ENCODE measurements around the gene HMGB4. TPM values are rescaled to one million over a fixed set of nuclear protein-coding genes. Genes with fewer than 3 reads are reported as not detected.

Gene HMGB4
- total RNA-seq, 1 donor from 2014 or later: not detected

GRCh38 chr1:33848205-33848937 is 15.5 kb upstream of the HMGB4 start:
- H3K27ac ChIP-seq: no peak overlapping the region
- no peak overlapping the region for H3K4me3 ChIP-seq
- no peak for DNase-seq (ENCODE audit: extremely low spot score in 2 of 2)
- TF ChIP-seq CTCF (IDR thresholded peaks at IDR 0.05) (no peak), POLR2A (IDR thresholded peaks at IDR 0.05) (no peak), POLR2AphosphoS5 (IDR thresholded peaks at IDR 0.05; ENCODE audit: insufficient read depth in 1 of 2, low read depth in 1 of 2) (no peak)
- H3K27me3 ChIP-seq: no peaks in the 10 kb centered on the region
- H3K4me1 ChIP-seq: no peaks in the 10 kb centered on the region
- no peaks in the 10 kb centered on the region for H3K36me3 ChIP-seq
- H3K9me3 ChIP-seq: no peaks in the 10 kb centered on the region
- intact Hi-C loops (cut with DNase I): no loop called here

GRCh38 chr1:33849211-33849610 is 14.7 kb upstream of the HMGB4 start:
- no peak overlapping the region for H3K27ac ChIP-seq
- intact Hi-C loops (cut with DNase I): no loop called here
- no peak for DNase-seq (ENCODE audit: extremely low spot score in 2 of 2)
- no peaks in the 10 kb centered on the region for H3K9me3 ChIP-seq
- TF ChIP-seq POLR2A (IDR thresholded peaks at IDR 0.05): no peak
- no peak for TF ChIP-seq CTCF (IDR thresholded peaks at IDR 0.05)
- TF ChIP-seq POLR2AphosphoS5 (IDR thresholded peaks at IDR 0.05; ENCODE audit: insufficient read depth in 1 of 2, low read depth in 1 of 2): no peak
- H3K4me3 ChIP-seq: no peak overlapping the region
- no peaks in the 10 kb centered on the region for H3K36me3 ChIP-seq
- no peaks in the 10 kb centered on the region for H3K4me1 ChIP-seq
- no peaks in the 10 kb centered on the region for H3K27me3 ChIP-seq

- Histone ChIP-seq H3K27ac (no peak overlapping the region), H3K36me3 (no peaks in the 10 kb centered on the region), H3K27me3 (no peaks in the 10 kb centered on the region), H3K4me3 (no peak overlapping the region), H3K9me3 (no peaks in the 10 kb centered on the region), H3K4me1 (no peaks in the 10 kb centered on the region)
- no peak for DNase-seq (ENCODE audit: extremely low spot score in 2 of 2)
- intact Hi-C loops (cut with DNase I): no loop called here
- TF ChIP-seq CTCF (IDR thresholded peaks at IDR 0.05) (no peak), POLR2AphosphoS5 (IDR thresholded peaks at IDR 0.05; ENCODE audit: insufficient read depth in 1 of 2, low read depth in 1 of 2) (no peak), POLR2A (IDR thresholded peaks at IDR 0.05) (no peak)
Measured at GRCh38 chr1:33850481-33850880, 13.4 kb upstream of the HMGB4 start.

GRCh38 chr1:33852711-33853110 is 11.2 kb upstream of the HMGB4 start:
- Histone ChIP-seq H3K27ac (no peak overlapping the region), H3K27me3 (no peaks in the 10 kb centered on the region), H3K9me3 (no peaks in the 10 kb centered on the region), H3K4me1 (no peaks in the 10 kb centered on the region), H3K4me3 (no peak overlapping the region), H3K36me3 (no peaks in the 10 kb centered on the region)
- TF ChIP-seq CTCF (IDR thresholded peaks at IDR 0.05) (no peak), POLR2A (IDR thresholded peaks at IDR 0.05) (no peak), POLR2AphosphoS5 (IDR thresholded peaks at IDR 0.05; ENCODE audit: insufficient read depth in 1 of 2, low read depth in 1 of 2) (no peak)
- DNase-seq (ENCODE audit: extremely low spot score in 2 of 2): no peak
- intact Hi-C loops (cut with DNase I): no loop called here

GRCh38 chr1:33853431-33853830 is 10.4 kb upstream of the HMGB4 start:
- intact Hi-C loops (cut with DNase I): no loop called here
- Histone ChIP-seq H3K4me3 (no peak overlapping the region), H3K27me3 (no peaks in the 10 kb centered on the region), H3K9me3 (no peaks in the 10 kb centered on the region), H3K4me1 (no peaks in the 10 kb centered on the region), H3K36me3 (no peaks in the 10 kb centered on the region), H3K27ac (no peak overlapping the region)
- no peak for TF ChIP-seq POLR2A (IDR thresholded peaks at IDR 0.05)
- TF ChIP-seq CTCF (IDR thresholded peaks at IDR 0.05): no peak
- no peak for TF ChIP-seq POLR2AphosphoS5 (IDR thresholded peaks at IDR 0.05; ENCODE audit: insufficient read depth in 1 of 2, low read depth in 1 of 2)
- no peak for DNase-seq (ENCODE audit: extremely low spot score in 2 of 2)

Measured in vagina (tissue), 2 donors.